Left ventricle myocardium inferior (tissue), 1 donor: ENCODE measurements around the gene CEP72. TPM values are rescaled to one million over a fixed set of nuclear protein-coding genes. Genes with fewer than 3 reads are reported as not detected.
"Not testable (repeated sequence)": the region's sequence is repeated elsewhere in the genome, so short reads cannot be mapped to it uniquely, and the experiment has no call there.

Experiments
- DNase-seq: peaks from one replicate; pipeline ENCODE4 v3.0.0-alpha.2; 2020
- H3K27ac ChIP-seq: fragments of 200-600 bp; replicated peaks from 2 replicates; pipeline ENCODE4 v1.8.0; 2021
- H3K27me3 ChIP-seq: fragments of 200-600 bp; 2 replicates; pipeline ENCODE4 v1.8.0; 2021; ENCODE audit warnings: low read depth
- H3K36me3 ChIP-seq: fragments of 200-600 bp; 2 replicates; pipeline ENCODE4 v1.8.0; 2021
- H3K4me1 ChIP-seq: fragments of 200-600 bp; 2 replicates; pipeline ENCODE4 v1.8.0; 2021
- H3K4me3 ChIP-seq: fragments of 200-600 bp; 2 replicates; pipeline ENCODE4 v1.8.0; 2021; ENCODE audit warnings: mild to moderate bottlenecking, moderate library complexity
- H3K9me3 ChIP-seq: fragments of 200-600 bp; replicated peaks from 2 replicates; pipeline ENCODE4 v1.8.0; 2021
- CTCF ChIP-seq: fragments of 200-600 bp; IDR thresholded peaks from 2 replicates; pipeline ENCODE4 v1.8.0; 2021; ENCODE audit warnings: antibody characterized with exemption, mild to moderate bottlenecking, borderline replicate concordance
- intact Hi-C: fragments of 100-400 bp; cut with micrococcal nuclease; formaldehyde crosslinking; loops from one replicate; pipeline ENCODE4 v1.11.0; 2022
- total RNA-seq: library from RNA; stranded (reverse); fragmentation: NEBNext Ultra II Directional; extraction: Animal tissue kit (Norgen Biotek cat#: 25700); gene quantifications from one replicate; pipeline ENCODE4 v1.2.1, GENCODE V29; 2021
- donor health status: DM: no; HTN: yes; CAD: no; lungs with severe emphysema.

Gene CEP72
- total RNA-seq, 1 donor from 2014 or later: 1.7 TPM

- Histone ChIP-seq H3K27me3 (no peaks in the 10 kb centered on the region), H3K27ac (no peak overlapping the region), H3K36me3 (no peaks in the 10 kb centered on the region), H3K9me3 (no peaks in the 10 kb centered on the region), H3K4me1 (peaks cover 42% of the 10 kb centered on the region), H3K4me3 (no peak overlapping the region)
- no peak for TF ChIP-seq CTCF
- DNase-seq: no peak
- intact Hi-C loops: no loop called here
These were observed 64.5 kb downstream of the CEP72 start for GRCh38 chr5:676699-677076.

GRCh38 chr5:677131-678101 is 65.3 kb downstream of the CEP72 start:
- Histone ChIP-seq H3K27me3 (no peaks in the 10 kb centered on the region), H3K36me3 (no peaks in the 10 kb centered on the region), H3K4me1 (peaks cover 34% of the 10 kb centered on the region), H3K9me3 (no peaks in the 10 kb centered on the region), H3K4me3 (no peak overlapping the region), H3K27ac (no peak overlapping the region)
- intact Hi-C loops: no loop called here
- DNase-seq: peak; percentile 7
- TF ChIP-seq CTCF: no peak

- H3K36me3 ChIP-seq, H3K9me3 ChIP-seq, H3K4me3 ChIP-seq, H3K27me3 ChIP-seq, H3K27ac ChIP-seq, DNase-seq, intact Hi-C loops: not testable (repeated sequence)
- peaks cover 23% of the 10 kb centered on the region for H3K4me1 ChIP-seq
These were observed 66.4 kb downstream of the CEP72 start for GRCh38 chr5:678521-678920.

- peaks cover 22% of the 10 kb centered on the region for H3K4me1 ChIP-seq
- H3K27me3 ChIP-seq, H3K9me3 ChIP-seq, intact Hi-C loops, H3K36me3 ChIP-seq, DNase-seq, H3K27ac ChIP-seq, H3K4me3 ChIP-seq: not testable (repeated sequence)
These were observed 67.2 kb downstream of the CEP72 start for GRCh38 chr5:679166-679895.

GRCh38 chr5:680118-680795 is 68.1 kb downstream of the CEP72 start:
- DNase-seq: not testable (repeated sequence)

GRCh38 chr5:680836-681235 is 68.7 kb downstream of the CEP72 start:
- peaks cover 18% of the 10 kb centered on the region for H3K4me1 ChIP-seq
- DNase-seq, H3K27me3 ChIP-seq, H3K27ac ChIP-seq, H3K9me3 ChIP-seq, H3K4me3 ChIP-seq, intact Hi-C loops, H3K36me3 ChIP-seq: not testable (repeated sequence)

More at GRCh38 chr5:680118-680795, 68.1 kb downstream of the CEP72 start:
- H3K27ac ChIP-seq, H3K4me3 ChIP-seq, intact Hi-C loops, H3K27me3 ChIP-seq, H3K36me3 ChIP-seq, H3K9me3 ChIP-seq: not testable (repeated sequence)
- peaks cover 20% of the 10 kb centered on the region for H3K4me1 ChIP-seq

- H3K4me1 ChIP-seq: peaks cover 13% of the 10 kb centered on the region
- H3K27me3 ChIP-seq, H3K9me3 ChIP-seq, H3K4me3 ChIP-seq, intact Hi-C loops, DNase-seq, H3K36me3 ChIP-seq, H3K27ac ChIP-seq: not testable (repeated sequence)
These were observed 69.4 kb downstream of the CEP72 start for GRCh38 chr5:681317-682191.

GRCh38 chr5:682216-682615 is 70.1 kb downstream of the CEP72 start:
- DNase-seq, intact Hi-C loops, H3K36me3 ChIP-seq, H3K4me3 ChIP-seq, H3K27ac ChIP-seq, H3K27me3 ChIP-seq, H3K9me3 ChIP-seq: not testable (repeated sequence)
- H3K4me1 ChIP-seq: peaks cover 13% of the 10 kb centered on the region

- H3K4me3 ChIP-seq, H3K9me3 ChIP-seq, H3K27me3 ChIP-seq, H3K27ac ChIP-seq, H3K36me3 ChIP-seq, DNase-seq, intact Hi-C loops: not testable (repeated sequence)
- H3K4me1 ChIP-seq: peaks cover 13% of the 10 kb centered on the region
These were observed 70.7 kb downstream of the CEP72 start for GRCh38 chr5:682651-683358.
